Activated naive CD8-positive, alpha-beta T cell treated with anti-CD3 and anti-CD28 coated beads, Interleukin-2, amount 50 U/mL, for 24 hours (primary cell): ENCODE data around the gene LDHB.
A peak's percentile ranks its signal among the peaks of the same experiment; 100 is the strongest.
"Not testable (repeated sequence)": the region's sequence is repeated elsewhere in the genome, so short reads cannot be mapped to it uniquely, and the experiment has no call there.

Source experiments
- ATAC-seq: fragments of 150-1000 bp; cut with Tn5 transposase; one replicate; pipeline ENCODE4 v1.10.0; 2021
- DNase-seq: peaks from one replicate; pipeline ENCODE4 v3.0.0; 2021
- H3K27ac Mint-ChIP-seq: one replicate; pipeline ENCODE4 v1.8.0; 2021; ENCODE audit warnings: mild to moderate bottlenecking, mixed read lengths
- H3K27me3 Mint-ChIP-seq: one replicate; pipeline ENCODE4 v1.8.0; 2021; ENCODE audit warnings: mixed read lengths
- H3K36me3 Mint-ChIP-seq: one replicate; pipeline ENCODE4 v1.8.0; 2021; ENCODE audit warnings: low read depth, mixed read lengths
- H3K4me1 Mint-ChIP-seq: one replicate; pipeline ENCODE4 v1.8.0; 2021; ENCODE audit warnings: mixed read lengths
- H3K4me3 Mint-ChIP-seq: one replicate; pipeline ENCODE4 v1.8.0; 2021; ENCODE audit warnings: mild to moderate bottlenecking, moderate library complexity, mixed read lengths
- H3K9me3 Mint-ChIP-seq: one replicate; pipeline ENCODE4 v1.8.0; 2021; ENCODE audit warnings: mixed read lengths

LDHB gene

GRCh38 chr12:21647179-21647578 lies 10.5 kb downstream of the LDHB start:
- H3K36me3 Mint-ChIP-seq = peaks cover 89% of the 10 kb centered on the region
- ATAC-seq (no peak), DNase-seq (no peak)
- peak overlapping the region; percentile 30 for H3K27ac Mint-ChIP-seq
- H3K27me3 Mint-ChIP-seq = no peaks in the 10 kb centered on the region
- H3K4me3 Mint-ChIP-seq = no peak overlapping the region
- H3K4me1 Mint-ChIP-seq = peaks cover 89% of the 10 kb centered on the region
- no peaks in the 10 kb centered on the region for H3K9me3 Mint-ChIP-seq

- not testable (repeated sequence) for ATAC-seq, H3K9me3 Mint-ChIP-seq, H3K27me3 Mint-ChIP-seq, DNase-seq, H3K4me3 Mint-ChIP-seq
- Mint-ChIP-seq H3K36me3 (peaks cover 85% of the 10 kb centered on the region), H3K27ac (peak overlapping the region; percentile 47), H3K4me1 (peaks cover 84% of the 10 kb centered on the region)
Measured at GRCh38 chr12:21645041-21645500, 12.6 kb downstream of the LDHB start.

GRCh38 chr12:21644516-21644915 lies 13.1 kb downstream of the LDHB start:
- Mint-ChIP-seq H3K4me1 (peaks cover 83% of the 10 kb centered on the region), H3K4me3 (no peak overlapping the region), H3K27me3 (no peaks in the 10 kb centered on the region), H3K36me3 (peaks cover 83% of the 10 kb centered on the region), H3K27ac (no peak overlapping the region), H3K9me3 (no peaks in the 10 kb centered on the region)
- peak; percentile 18 for ATAC-seq
- DNase-seq = no peak

- Mint-ChIP-seq H3K4me3 (peak overlapping the region; percentile 6), H3K9me3 (no peaks in the 10 kb centered on the region), H3K27ac (peak overlapping the region; percentile 77), H3K36me3 (peaks cover 84% of the 10 kb centered on the region), H3K27me3 (no peaks in the 10 kb centered on the region), H3K4me1 (peaks cover 82% of the 10 kb centered on the region)
- no peak for DNase-seq
- ATAC-seq = no peak
Measured at GRCh38 chr12:21643758-21644157, 13.9 kb downstream of the LDHB start.

GRCh38 chr12:21642707-21643389 lies 14.8 kb downstream of the LDHB start:
- ATAC-seq = peak; percentile 82
- Mint-ChIP-seq H3K36me3 (peaks cover 83% of the 10 kb centered on the region), H3K9me3 (no peaks in the 10 kb centered on the region)

GRCh38 chr12:21638054-21638891 lies 19.4 kb downstream of the LDHB start:
- ATAC-seq (no peak), DNase-seq (no peak)
- H3K4me3 Mint-ChIP-seq = no peak overlapping the region
- H3K27ac Mint-ChIP-seq = peak overlapping the region; percentile 71
- peaks cover 45% of the 10 kb centered on the region for H3K4me1 Mint-ChIP-seq
- H3K27me3 Mint-ChIP-seq = no peaks in the 10 kb centered on the region
- H3K9me3 Mint-ChIP-seq = no peaks in the 10 kb centered on the region
- H3K36me3 Mint-ChIP-seq = peaks cover 85% of the 10 kb centered on the region

More at GRCh38 chr12:21642707-21643389, 14.8 kb downstream of the LDHB start:
- Mint-ChIP-seq H3K27me3 (no peaks in the 10 kb centered on the region), H3K4me3 (no peak overlapping the region), H3K4me1 (peaks cover 79% of the 10 kb centered on the region), H3K27ac (peak overlapping the region; percentile 60)
- no peak for DNase-seq

- no peak overlapping the region for H3K27ac Mint-ChIP-seq
- H3K27me3 Mint-ChIP-seq = no peaks in the 10 kb centered on the region
- H3K9me3 Mint-ChIP-seq = no peaks in the 10 kb centered on the region
- peaks cover 13% of the 10 kb centered on the region for H3K4me1 Mint-ChIP-seq
- ATAC-seq (no peak), DNase-seq (no peak)
- H3K36me3 Mint-ChIP-seq = peaks cover 65% of the 10 kb centered on the region
- no peak overlapping the region for H3K4me3 Mint-ChIP-seq
Measured at GRCh38 chr12:21634245-21634644, 23.4 kb downstream of the LDHB start.

- Mint-ChIP-seq H3K9me3 (no peaks in the 10 kb centered on the region), H3K36me3 (peaks cover 58% of the 10 kb centered on the region), H3K27me3 (no peaks in the 10 kb centered on the region), H3K4me3 (no peak overlapping the region), H3K27ac (no peak overlapping the region), H3K4me1 (no peaks in the 10 kb centered on the region)
- DNase-seq (no peak), ATAC-seq (peak; percentile 43)
Measured at GRCh38 chr12:21631367-21631766, 26.3 kb downstream of the LDHB start.

GRCh38 chr12:21627924-21628323 lies 29.7 kb downstream of the LDHB start:
- Mint-ChIP-seq H3K4me3 (no peak overlapping the region), H3K27ac (no peak overlapping the region), H3K27me3 (no peaks in the 10 kb centered on the region), H3K4me1 (no peaks in the 10 kb centered on the region), H3K36me3 (peaks cover 40% of the 10 kb centered on the region), H3K9me3 (peaks cover 13% of the 10 kb centered on the region)
- ATAC-seq (no peak), DNase-seq (no peak)

- ATAC-seq (no peak), DNase-seq (no peak)
- H3K27me3 Mint-ChIP-seq = no peaks in the 10 kb centered on the region
- H3K4me3 Mint-ChIP-seq = no peak overlapping the region
- peaks cover 5% of the 10 kb centered on the region for H3K36me3 Mint-ChIP-seq
- peaks cover 44% of the 10 kb centered on the region for H3K4me1 Mint-ChIP-seq
- no peak overlapping the region for H3K27ac Mint-ChIP-seq
- peaks cover under 1% of the 10 kb centered on the region for H3K9me3 Mint-ChIP-seq
Measured at GRCh38 chr12:21618566-21618965, 39.1 kb downstream of the LDHB start.

GRCh38 chr12:21617030-21617429 lies 40.6 kb downstream of the LDHB start:
- Mint-ChIP-seq H3K27me3 (no peaks in the 10 kb centered on the region), H3K36me3 (peaks cover 4% of the 10 kb centered on the region), H3K4me3 (no peak overlapping the region), H3K27ac (no peak overlapping the region), H3K4me1 (peaks cover 51% of the 10 kb centered on the region), H3K9me3 (no peaks in the 10 kb centered on the region)
- no peak for ATAC-seq
- DNase-seq = no peak

- ATAC-seq = peak; percentile 95
- Mint-ChIP-seq H3K36me3 (peaks cover 2% of the 10 kb centered on the region), H3K4me3 (peak overlapping the region; percentile 32), H3K27me3 (no peaks in the 10 kb centered on the region), H3K27ac (peak overlapping the region; percentile 88), H3K4me1 (peaks cover 51% of the 10 kb centered on the region), H3K9me3 (no peaks in the 10 kb centered on the region)
- no peak for DNase-seq
Measured at GRCh38 chr12:21615431-21615830, 42.2 kb downstream of the LDHB start.

GRCh38 chr12:21614506-21614905 lies 43.1 kb downstream of the LDHB start:
- no peaks in the 10 kb centered on the region for H3K9me3 Mint-ChIP-seq
- no peak for ATAC-seq
- no peak for DNase-seq
- H3K4me1 Mint-ChIP-seq = peaks cover 51% of the 10 kb centered on the region
- no peaks in the 10 kb centered on the region for H3K27me3 Mint-ChIP-seq
- peak overlapping the region; percentile 88 for H3K27ac Mint-ChIP-seq
- no peak overlapping the region for H3K4me3 Mint-ChIP-seq
- peaks cover 2% of the 10 kb centered on the region for H3K36me3 Mint-ChIP-seq

GRCh38 chr12:21613931-21614330 lies 43.7 kb downstream of the LDHB start:
- DNase-seq (no peak), ATAC-seq (no peak)
- no peaks in the 10 kb centered on the region for H3K9me3 Mint-ChIP-seq
- peaks cover 2% of the 10 kb centered on the region for H3K36me3 Mint-ChIP-seq
- H3K27me3 Mint-ChIP-seq = no peaks in the 10 kb centered on the region
- H3K27ac Mint-ChIP-seq = no peak overlapping the region
- H3K4me1 Mint-ChIP-seq = peaks cover 50% of the 10 kb centered on the region
- no peak overlapping the region for H3K4me3 Mint-ChIP-seq

- ATAC-seq = no peak
- peaks cover 6% of the 10 kb centered on the region for H3K4me1 Mint-ChIP-seq
- no peak for DNase-seq
- H3K4me3 Mint-ChIP-seq = no peak overlapping the region
- no peaks in the 10 kb centered on the region for H3K27me3 Mint-ChIP-seq
- H3K27ac Mint-ChIP-seq = no peak overlapping the region
- H3K9me3 Mint-ChIP-seq = no peaks in the 10 kb centered on the region
- no peaks in the 10 kb centered on the region for H3K36me3 Mint-ChIP-seq
Measured at GRCh38 chr12:21608196-21608595, 49.4 kb downstream of the LDHB start.
